OCI-LY7 (cell line): ENCODE data around the gene ZBTB44. TPM values are rescaled to one million over a fixed set of nuclear protein-coding genes. Genes with fewer than 3 reads are reported as not detected.

ENCODE experiments used
- BruUV-seq: library from RNA; stranded (reverse); fragments of 400-500 nt; replicated peaks from 2 replicates; lab custom pipeline; 2021; lab: Mats Ljungman, UMichigan
- CTCF ChIA-PET: fragments of 300-600 bp; sonication (Branson Sonifier 250); formaldehyde crosslinking; loops from one replicate; lab custom pipeline; 2022; ENCODE audit warnings: antibody characterized with exemption; ENCODE audit not compliant: unreplicated experiment; lab: Charles Lee
- POLR2A ChIA-PET: fragments of 300-600 bp; sonication (Branson Sonifier 250); formaldehyde crosslinking; loops from one replicate; lab custom pipeline; 2022; ENCODE audit warnings: antibody characterized with exemption; lab: Charles Lee
- DNase-seq: peaks from one replicate; pipeline ENCODE4 v3.0.0-alpha.2; 2015; ENCODE audit warnings: low spot score
- H2AFZ ChIP-seq: fragments of 200-600 bp; sonication (generic), shearing (Covaris generic); 2 replicates; pipeline ENCODE4 v1.6.1; 2014; ENCODE audit warnings: mild to moderate bottlenecking, antibody characterized with exemption, low read length, moderate library complexity
- H3K27ac ChIP-seq: fragments of 200-600 bp; sonication (generic); 2 replicates; pipeline ENCODE4 v1.5.1; 2014; ENCODE audit warnings: mixed run types, low read depth, mild to moderate bottlenecking, moderate library complexity, low read length, inconsistent platforms; ENCODE audit not compliant: poor library complexity, severe bottlenecking
- H3K36me3 ChIP-seq: fragments of 200-600 bp; sonication (generic); 2 replicates; pipeline ENCODE4 v1.6.1; 2014; ENCODE audit warnings: mild to moderate bottlenecking, antibody characterized with exemption, low read length, moderate library complexity, mixed read lengths; ENCODE audit not compliant: insufficient read depth
- H3K4me1 ChIP-seq: fragments of 200-600 bp; sonication (generic); 2 replicates; pipeline ENCODE4 v1.5.1; 2014; ENCODE audit warnings: mild to moderate bottlenecking, low read length; ENCODE audit not compliant: insufficient read depth, poor library complexity, severe bottlenecking
- H3K4me2 ChIP-seq: fragments of 200-600 bp; sonication (generic); 2 replicates; pipeline ENCODE4 v1.6.1; 2014; ENCODE audit warnings: mild to moderate bottlenecking, low read length
- H3K4me3 ChIP-seq: fragments of 200-600 bp; sonication (generic); 2 replicates; pipeline ENCODE4 v1.5.1; 2014; ENCODE audit warnings: mild to moderate bottlenecking, low read depth, low read length; ENCODE audit not compliant: poor library complexity, severe bottlenecking
- H3K79me2 ChIP-seq: fragments of 200-600 bp; sonication (generic); 2 replicates; pipeline ENCODE4 v1.6.1; 2016; ENCODE audit warnings: low read depth, mild to moderate bottlenecking, low read length, moderate library complexity, mixed read lengths; ENCODE audit not compliant: insufficient read depth
- H3K9me2 ChIP-seq: fragments of 200-600 bp; sonication (generic); 2 replicates; pipeline ENCODE4 v1.6.1; 2016; ENCODE audit warnings: mild to moderate bottlenecking, low read length, mixed read lengths; ENCODE audit not compliant: insufficient read depth
- H3K9me3 ChIP-seq: fragments of 200-600 bp; sonication (generic); 2 replicates; pipeline ENCODE4 v1.6.1; 2014; ENCODE audit warnings: mild to moderate bottlenecking, mixed run types, low read length, mixed read lengths
- H4K20me1 ChIP-seq: fragments of 200-600 bp; sonication (generic); 2 replicates; pipeline ENCODE4 v1.6.1; 2014; ENCODE audit warnings: mild to moderate bottlenecking, antibody characterized with exemption, low read length, moderate library complexity, mixed read lengths; ENCODE audit not compliant: insufficient read depth
- EZH2phosphoT487 ChIP-seq: fragments of 200-600 bp; sonication (generic); IDR thresholded peaks from 2 replicates; pipeline ENCODE4 v1.6.1; 2018; ENCODE audit warnings: low read depth, borderline replicate concordance, mild to moderate bottlenecking, mixed run types, antibody characterized with exemption, low read length, moderate library complexity, mixed read lengths
- intact Hi-C: fragments of 100-400 bp; cut with micrococcal nuclease; formaldehyde crosslinking; loops from one replicate; pipeline ENCODE4 v1.10.0; 2022; ENCODE audit not compliant: unreplicated experiment
- total RNA-seq, 2 experiments: library from RNA; depleted of rRNA in 1 of 2; stranded (reverse); fragments of >200 nt in 1 of 2; shearing (Covaris generic) in 1 of 2; gene quantifications; 2 replicates each; pipeline ENCODE4 v1.2.3, GENCODE V29; 2014 to 2022
- TF ChIP-seq, protein P1 (sequence below): fragments of 200-600 bp; sonication (generic); conservative IDR thresholded peaks from 2 replicates; pipeline ENCODE4 v1.5.1; 2014; ENCODE audit warnings: mild to moderate bottlenecking, antibody characterized with exemption, low read length, moderate library complexity, mixed read lengths

Gene ZBTB44
- total RNA-seq, 2 experiments from 2014 or later: 57.4 to 60.2 TPM

GRCh38 chr11:130209954-130210854 lies 104.5 kb downstream of the ZBTB44 start:
- TF ChIP-seq, protein P1, sequence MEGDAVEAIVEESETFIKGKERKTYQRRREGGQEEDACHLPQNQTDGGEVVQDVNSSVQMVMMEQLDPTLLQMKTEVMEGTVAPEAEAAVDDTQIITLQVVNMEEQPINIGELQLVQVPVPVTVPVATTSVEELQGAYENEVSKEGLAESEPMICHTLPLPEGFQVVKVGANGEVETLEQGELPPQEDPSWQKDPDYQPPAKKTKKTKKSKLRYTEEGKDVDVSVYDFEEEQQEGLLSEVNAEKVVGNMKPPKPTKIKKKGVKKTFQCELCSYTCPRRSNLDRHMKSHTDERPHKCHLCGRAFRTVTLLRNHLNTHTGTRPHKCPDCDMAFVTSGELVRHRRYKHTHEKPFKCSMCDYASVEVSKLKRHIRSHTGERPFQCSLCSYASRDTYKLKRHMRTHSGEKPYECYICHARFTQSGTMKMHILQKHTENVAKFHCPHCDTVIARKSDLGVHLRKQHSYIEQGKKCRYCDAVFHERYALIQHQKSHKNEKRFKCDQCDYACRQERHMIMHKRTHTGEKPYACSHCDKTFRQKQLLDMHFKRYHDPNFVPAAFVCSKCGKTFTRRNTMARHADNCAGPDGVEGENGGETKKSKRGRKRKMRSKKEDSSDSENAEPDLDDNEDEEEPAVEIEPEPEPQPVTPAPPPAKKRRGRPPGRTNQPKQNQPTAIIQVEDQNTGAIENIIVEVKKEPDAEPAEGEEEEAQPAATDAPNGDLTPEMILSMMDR: no peak
- no peak for TF ChIP-seq EZH2phosphoT487
- Histone ChIP-seq H3K36me3 (peaks cover 83% of the 10 kb centered on the region), H3K27ac (no peak overlapping the region), H3K4me2 (no peak overlapping the region), H3K4me3 (no peak overlapping the region), H4K20me1 (no peaks in the 10 kb centered on the region), H3K79me2 (no peaks in the 10 kb centered on the region), H3K9me3 (no peaks in the 10 kb centered on the region), H3K4me1 (peaks cover 9% of the 10 kb centered on the region), H3K9me2 (no peaks in the 10 kb centered on the region), H2AFZ (no peak overlapping the region)
- DNase-seq: no peak
- intact Hi-C loops: loop anchor here (5.0 kb wide), 1 partner anchor 102 kb away; the partner anchor contains the start of gene ZBTB44
- TSS peak; percentile 60 for BruUV-seq
- CTCF ChIA-PET: no interaction called here
- POLR2A ChIA-PET: no interaction called here

DNA sequence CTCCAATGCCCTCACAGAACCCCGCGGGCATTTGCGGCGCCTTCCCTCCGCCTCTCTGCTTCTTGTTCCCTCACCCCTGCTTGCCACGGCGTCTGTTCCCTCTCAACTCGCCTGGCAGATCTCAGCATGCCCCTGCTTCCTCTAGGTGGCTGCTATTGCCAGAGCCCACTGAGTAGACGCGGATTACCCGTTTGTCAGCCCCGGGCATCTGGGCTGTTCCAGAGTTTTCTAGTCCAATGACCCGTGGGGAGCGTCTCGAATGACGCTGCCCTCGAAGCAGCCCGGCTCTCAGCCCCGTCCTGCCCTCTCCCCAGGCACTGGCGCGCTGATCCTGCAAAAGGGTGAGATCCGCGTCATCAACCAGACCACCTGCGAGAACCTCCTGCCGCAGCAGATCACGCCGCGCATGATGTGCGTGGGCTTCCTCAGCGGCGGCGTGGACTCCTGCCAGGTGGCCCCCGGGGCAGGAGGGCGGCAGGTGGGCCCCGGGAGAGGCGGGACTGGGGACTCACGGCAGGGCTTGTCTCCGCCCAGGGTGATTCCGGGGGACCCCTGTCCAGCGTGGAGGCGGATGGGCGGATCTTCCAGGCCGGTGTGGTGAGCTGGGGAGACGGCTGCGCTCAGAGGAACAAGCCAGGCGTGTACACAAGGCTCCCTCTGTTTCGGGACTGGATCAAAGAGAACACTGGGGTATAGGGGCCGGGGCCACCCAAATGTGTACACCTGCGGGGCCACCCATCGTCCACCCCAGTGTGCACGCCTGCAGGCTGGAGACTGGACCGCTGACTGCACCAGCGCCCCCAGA lies 105.4 kb downstream of the ZBTB44 start:
- no peak for DNase-seq
- H2AFZ ChIP-seq: no peak overlapping the region
- H3K36me3 ChIP-seq: peaks cover 87% of the 10 kb centered on the region
- H3K4me3 ChIP-seq: no peak overlapping the region
- peaks cover 9% of the 10 kb centered on the region for H3K4me1 ChIP-seq
- BruUV-seq: no TSS peak
- no peaks in the 10 kb centered on the region for H4K20me1 ChIP-seq
- H3K27ac ChIP-seq: no peak overlapping the region
- TF ChIP-seq EZH2phosphoT487: no peak
- TF ChIP-seq, protein P1: no peak
- ChIA-PET POLR2A (no interaction called here), CTCF (no interaction called here)
- no peak overlapping the region for H3K4me2 ChIP-seq
- H3K9me3 ChIP-seq: no peaks in the 10 kb centered on the region
- H3K79me2 ChIP-seq: no peaks in the 10 kb centered on the region
- no peaks in the 10 kb centered on the region for H3K9me2 ChIP-seq
- intact Hi-C loops: no loop called here
